DOHH2 (cell line): ENCODE data around the gene BCL2.

ENCODE experiments used
- CTCF ChIP-seq: fragments of 200-600 bp; sonication (generic); IDR thresholded peaks from one replicate; pipeline ENCODE4 v1.5.1; 2014; ENCODE audit warnings: antibody characterized with exemption, mild to moderate bottlenecking, low read depth, low read length; ENCODE audit not compliant: poor library complexity, severe bottlenecking
- EZH2phosphoT487 ChIP-seq: fragments of 200-600 bp; sonication (generic); IDR thresholded peaks from 2 replicates; pipeline ENCODE4 v1.6.1; 2017; ENCODE audit warnings: borderline replicate concordance, mild to moderate bottlenecking, antibody characterized with exemption, low read length, moderate library complexity, mixed read lengths

DNA sequence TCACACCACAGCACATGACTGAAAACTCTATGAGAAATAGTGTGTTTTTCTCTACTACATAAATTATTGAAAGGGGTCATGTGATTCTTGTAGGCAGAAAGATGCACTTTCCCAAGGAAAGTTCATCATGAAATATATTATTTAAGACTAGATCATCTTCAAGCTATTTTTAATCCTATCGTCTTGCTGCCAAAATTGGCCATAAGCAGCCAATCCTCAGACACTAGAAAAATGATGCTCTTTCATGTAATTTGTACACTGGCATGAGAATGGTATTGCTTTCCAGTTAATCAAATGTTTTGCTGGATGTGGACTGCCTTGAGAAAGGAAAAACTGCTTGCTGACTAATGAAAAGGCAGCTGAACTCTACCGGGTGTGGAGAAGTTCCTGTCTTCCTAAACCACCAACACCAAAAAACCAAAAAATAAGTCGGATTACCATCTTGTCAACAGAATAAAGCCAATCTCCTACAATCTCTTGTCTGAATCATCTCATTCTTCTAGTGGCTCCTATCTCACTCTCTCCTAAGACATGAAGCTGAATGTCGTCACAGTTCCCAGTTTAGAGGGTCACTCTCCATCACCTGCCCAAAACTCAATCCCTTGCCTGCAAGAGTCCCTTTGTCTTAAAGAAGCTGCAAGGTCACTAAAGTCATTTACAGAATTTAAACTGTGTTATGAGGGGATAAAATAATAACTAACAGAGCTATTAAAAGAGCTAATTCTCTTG, 5.3 kb downstream of the BCL2 start:
- TF ChIP-seq CTCF (no peak), EZH2phosphoT487 (no peak)
